DND-41 (cell line): ENCODE data around the gene TSC22D2.

Source experiments
- EZH2 ChIP-seq: IDR thresholded peaks from 3 replicates; pipeline ENCODE4 v1.6.1; 2012; ENCODE audit warnings: borderline replicate concordance, low read depth, mild to moderate bottlenecking, moderate library complexity, low read length, inconsistent platforms; ENCODE audit not compliant: severe bottlenecking
- TF ChIP-seq, protein P1 (sequence below): IDR thresholded peaks from 2 replicates; pipeline ENCODE4 v1.5.1; 2012; ENCODE audit warnings: borderline replicate concordance, low read length, moderate library complexity, mild to moderate bottlenecking; ENCODE audit not compliant: poor library complexity, severe bottlenecking; ENCODE audit errors: extremely low read depth

DNA sequence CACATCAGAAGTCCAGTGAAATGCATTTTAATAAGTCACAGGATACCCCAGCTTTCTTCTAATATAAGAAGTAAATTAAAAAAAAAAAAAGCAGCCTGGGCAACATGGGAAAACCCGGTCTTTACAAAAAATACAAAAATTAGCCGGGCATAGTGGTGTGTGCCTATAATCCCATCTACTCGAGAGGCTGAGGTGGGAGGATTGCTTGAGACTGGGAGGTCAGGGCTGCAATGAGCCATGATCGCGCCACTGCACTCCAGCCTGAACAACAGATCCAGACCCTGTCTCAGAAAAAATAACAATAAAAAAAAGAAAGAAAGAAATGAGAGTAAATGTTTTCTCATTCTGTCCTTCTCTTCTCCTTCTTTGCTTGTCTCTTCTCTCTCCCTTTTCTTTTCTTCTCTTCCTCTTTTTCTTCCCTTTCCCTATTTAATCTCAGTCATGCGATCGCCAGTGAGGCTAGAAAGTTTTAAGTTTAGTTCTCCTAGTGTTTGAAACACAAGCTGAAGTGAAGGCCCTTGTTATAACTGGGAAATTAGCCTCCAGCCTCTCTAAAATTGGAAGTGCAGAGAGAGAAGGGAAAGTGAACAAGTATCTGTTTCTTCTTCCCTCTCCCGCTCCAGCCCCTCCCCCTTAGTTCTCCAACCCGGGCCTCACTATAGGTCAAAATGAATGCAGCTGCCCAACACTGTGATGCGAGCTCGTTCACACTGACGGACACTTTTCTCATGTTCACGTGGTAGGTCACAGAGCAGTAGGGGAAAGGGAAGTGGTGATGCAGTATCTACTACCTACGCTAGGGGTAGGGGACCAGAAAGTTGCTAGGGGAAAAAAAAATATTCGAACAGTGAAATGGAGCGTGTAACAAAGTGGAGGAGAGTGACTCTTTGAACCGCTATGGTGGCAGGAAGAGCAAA, 23.5 kb upstream of the TSC22D2 start:
- TF ChIP-seq, protein P1, sequence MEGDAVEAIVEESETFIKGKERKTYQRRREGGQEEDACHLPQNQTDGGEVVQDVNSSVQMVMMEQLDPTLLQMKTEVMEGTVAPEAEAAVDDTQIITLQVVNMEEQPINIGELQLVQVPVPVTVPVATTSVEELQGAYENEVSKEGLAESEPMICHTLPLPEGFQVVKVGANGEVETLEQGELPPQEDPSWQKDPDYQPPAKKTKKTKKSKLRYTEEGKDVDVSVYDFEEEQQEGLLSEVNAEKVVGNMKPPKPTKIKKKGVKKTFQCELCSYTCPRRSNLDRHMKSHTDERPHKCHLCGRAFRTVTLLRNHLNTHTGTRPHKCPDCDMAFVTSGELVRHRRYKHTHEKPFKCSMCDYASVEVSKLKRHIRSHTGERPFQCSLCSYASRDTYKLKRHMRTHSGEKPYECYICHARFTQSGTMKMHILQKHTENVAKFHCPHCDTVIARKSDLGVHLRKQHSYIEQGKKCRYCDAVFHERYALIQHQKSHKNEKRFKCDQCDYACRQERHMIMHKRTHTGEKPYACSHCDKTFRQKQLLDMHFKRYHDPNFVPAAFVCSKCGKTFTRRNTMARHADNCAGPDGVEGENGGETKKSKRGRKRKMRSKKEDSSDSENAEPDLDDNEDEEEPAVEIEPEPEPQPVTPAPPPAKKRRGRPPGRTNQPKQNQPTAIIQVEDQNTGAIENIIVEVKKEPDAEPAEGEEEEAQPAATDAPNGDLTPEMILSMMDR = no peak
- TF ChIP-seq EZH2 = no peak
